SK-N-SH (cell line): ENCODE data around the gene ERVH48-1.

Experiments used
- CTCF ChIP-seq: fragments of 200-600 bp; sonication (generic); IDR thresholded peaks from 2 replicates; pipeline ENCODE4 v1.6.1; 2017; ENCODE audit warnings: antibody characterized with exemption, mild to moderate bottlenecking, moderate library complexity
- ELF1 ChIP-seq: IDR thresholded peaks from 2 replicates; pipeline ENCODE4 v1.4.0; 2012
- EP300 ChIP-seq, 2 experiments: IDR thresholded peaks; 2 replicates each; pipeline versions ENCODE4 v1.4.0 to v1.6.1; 2012; ENCODE audit warnings: borderline replicate concordance in 1 of 2, low read depth in 1 of 2, low read length in 1 of 2
- EZH2phosphoT487 ChIP-seq: fragments of 200-600 bp; sonication (generic); IDR thresholded peaks from 2 replicates; pipeline ENCODE4 v1.6.1; 2017; ENCODE audit warnings: low read depth, mixed run types, mild to moderate bottlenecking, antibody characterized with exemption, moderate library complexity, borderline replicate concordance
- FOSL2 ChIP-seq: IDR thresholded peaks from 2 replicates; pipeline ENCODE4 v1.4.0; 2012; ENCODE audit warnings: low read depth, mild to moderate bottlenecking, moderate library complexity, borderline replicate concordance
- GABPA ChIP-seq: IDR thresholded peaks from 2 replicates; pipeline ENCODE4 v1.4.0; 2012; ENCODE audit warnings: low read depth, mild to moderate bottlenecking
- MEF2A ChIP-seq: IDR thresholded peaks from 2 replicates; pipeline ENCODE4 v1.4.0; 2012; ENCODE audit warnings: low read depth, borderline replicate concordance
- POLR2AphosphoS5 ChIP-seq: IDR thresholded peaks from 2 replicates; pipeline ENCODE4 v1.6.1; 2012; ENCODE audit warnings: low read depth, low read length
- RAD21 ChIP-seq: IDR thresholded peaks from 2 replicates; pipeline ENCODE4 v1.6.1; 2012; ENCODE audit warnings: mild to moderate bottlenecking, low read length
- RCOR1 ChIP-seq: fragments of 150-350 bp; IDR thresholded peaks from 2 replicates; pipeline ENCODE4 v1.6.1; 2017; ENCODE audit warnings: antibody characterized with exemption, low read length
- RFX5 ChIP-seq: IDR thresholded peaks from 2 replicates; pipeline ENCODE4 v1.6.1; 2012; ENCODE audit warnings: mild to moderate bottlenecking, improper control_type of control experiment, low read length
- TEAD4 ChIP-seq: IDR thresholded peaks from 2 replicates; pipeline ENCODE4 v1.4.0; 2012; ENCODE audit warnings: mild to moderate bottlenecking, borderline replicate concordance; ENCODE audit not compliant: insufficient read depth
- TF ChIP-seq, protein P1 (sequence below): IDR thresholded peaks from 2 replicates; pipeline ENCODE4 v1.6.1; 2012; ENCODE audit warnings: mild to moderate bottlenecking, low read depth, low read length, moderate library complexity
- TF ChIP-seq, protein P2 (sequence below): fragments of 150-350 bp; IDR thresholded peaks from 2 replicates; pipeline ENCODE4 v1.6.1; 2017; ENCODE audit warnings: antibody characterized with exemption, low read length, low read depth, borderline replicate concordance

GRCh38 chr21:42971897-42972275 lies 46.5 kb upstream of the ERVH48-1 start:
- no peak for TF ChIP-seq CTCF
- TF ChIP-seq EP300 (IDR thresholded peaks at IDR 0.05; ENCODE audit: borderline replicate concordance in 1 of 2, low read depth in 1 of 2, low read length in 1 of 2) = no peak
- no peak for TF ChIP-seq FOSL2
- no peak for TF ChIP-seq POLR2AphosphoS5
- no peak for TF ChIP-seq RFX5
- TF ChIP-seq RAD21 = no peak
- no peak for TF ChIP-seq MEF2A
- no peak for TF ChIP-seq GABPA
- TF ChIP-seq, protein P1, sequence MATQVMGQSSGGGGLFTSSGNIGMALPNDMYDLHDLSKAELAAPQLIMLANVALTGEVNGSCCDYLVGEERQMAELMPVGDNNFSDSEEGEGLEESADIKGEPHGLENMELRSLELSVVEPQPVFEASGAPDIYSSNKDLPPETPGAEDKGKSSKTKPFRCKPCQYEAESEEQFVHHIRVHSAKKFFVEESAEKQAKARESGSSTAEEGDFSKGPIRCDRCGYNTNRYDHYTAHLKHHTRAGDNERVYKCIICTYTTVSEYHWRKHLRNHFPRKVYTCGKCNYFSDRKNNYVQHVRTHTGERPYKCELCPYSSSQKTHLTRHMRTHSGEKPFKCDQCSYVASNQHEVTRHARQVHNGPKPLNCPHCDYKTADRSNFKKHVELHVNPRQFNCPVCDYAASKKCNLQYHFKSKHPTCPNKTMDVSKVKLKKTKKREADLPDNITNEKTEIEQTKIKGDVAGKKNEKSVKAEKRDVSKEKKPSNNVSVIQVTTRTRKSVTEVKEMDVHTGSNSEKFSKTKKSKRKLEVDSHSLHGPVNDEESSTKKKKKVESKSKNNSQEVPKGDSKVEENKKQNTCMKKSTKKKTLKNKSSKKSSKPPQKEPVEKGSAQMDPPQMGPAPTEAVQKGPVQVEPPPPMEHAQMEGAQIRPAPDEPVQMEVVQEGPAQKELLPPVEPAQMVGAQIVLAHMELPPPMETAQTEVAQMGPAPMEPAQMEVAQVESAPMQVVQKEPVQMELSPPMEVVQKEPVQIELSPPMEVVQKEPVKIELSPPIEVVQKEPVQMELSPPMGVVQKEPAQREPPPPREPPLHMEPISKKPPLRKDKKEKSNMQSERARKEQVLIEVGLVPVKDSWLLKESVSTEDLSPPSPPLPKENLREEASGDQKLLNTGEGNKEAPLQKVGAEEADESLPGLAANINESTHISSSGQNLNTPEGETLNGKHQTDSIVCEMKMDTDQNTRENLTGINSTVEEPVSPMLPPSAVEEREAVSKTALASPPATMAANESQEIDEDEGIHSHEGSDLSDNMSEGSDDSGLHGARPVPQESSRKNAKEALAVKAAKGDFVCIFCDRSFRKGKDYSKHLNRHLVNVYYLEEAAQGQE = no peak
- no peak for TF ChIP-seq EZH2phosphoT487
- no peak for TF ChIP-seq RCOR1
- TF ChIP-seq, protein P2, sequence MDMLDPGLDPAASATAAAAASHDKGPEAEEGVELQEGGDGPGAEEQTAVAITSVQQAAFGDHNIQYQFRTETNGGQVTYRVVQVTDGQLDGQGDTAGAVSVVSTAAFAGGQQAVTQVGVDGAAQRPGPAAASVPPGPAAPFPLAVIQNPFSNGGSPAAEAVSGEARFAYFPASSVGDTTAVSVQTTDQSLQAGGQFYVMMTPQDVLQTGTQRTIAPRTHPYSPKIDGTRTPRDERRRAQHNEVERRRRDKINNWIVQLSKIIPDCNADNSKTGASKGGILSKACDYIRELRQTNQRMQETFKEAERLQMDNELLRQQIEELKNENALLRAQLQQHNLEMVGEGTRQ = no peak
- TF ChIP-seq ELF1 = no peak
- no peak for TF ChIP-seq TEAD4
